GM18508 (cell line): Measurements from ENCODE around the gene C16orf90.
"Not testable (repeated sequence)": the region's sequence is repeated elsewhere in the genome, so short reads cannot be mapped to it uniquely, and the experiment has no call there.

Experiments
- ATAC-seq: cut with Tn5 transposase; IDR thresholded peaks from one replicate; pipeline ENCODE4 v1.9.1; 2021; ENCODE audit warnings: moderate number of reproducible peaks; ENCODE audit not compliant: insufficient read depth, unreplicated experiment

The C16orf90 gene, protein sequence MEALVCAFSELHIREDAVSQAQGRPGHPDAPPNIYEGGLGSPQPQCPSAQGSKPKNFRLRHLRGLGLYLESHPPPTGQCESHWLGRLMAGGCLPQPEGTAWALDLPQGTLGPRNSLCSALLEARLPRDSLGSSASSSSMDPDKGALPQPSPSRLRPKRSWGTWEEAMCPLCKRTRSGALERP

DNA sequence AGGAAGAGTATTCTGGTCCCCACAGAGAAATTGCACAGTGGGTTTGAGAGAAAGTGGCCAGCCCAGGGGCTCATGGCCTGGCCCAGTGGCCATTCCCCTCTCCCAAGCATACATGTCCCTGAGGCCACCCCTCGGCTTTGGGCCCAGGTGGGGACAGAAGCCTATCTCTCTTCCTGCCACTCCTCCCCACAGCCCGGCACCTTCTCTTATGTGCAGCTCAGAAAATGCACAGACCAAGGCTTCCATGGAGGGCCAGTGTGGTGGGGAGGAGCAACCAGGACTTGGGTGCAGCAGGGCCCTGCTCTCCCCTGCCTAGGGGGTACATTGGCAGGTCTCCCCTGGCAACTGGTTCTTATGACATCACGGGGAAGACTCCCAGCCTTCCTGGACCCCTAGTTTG, at the start of gene C16orf90:
Gene C16orf90 (minus strand): TSS at position 314 of the 400 bp plus-strand sequence. CDS start 68 bp downstream, at position 246.
- no peak for ATAC-seq

DNA sequence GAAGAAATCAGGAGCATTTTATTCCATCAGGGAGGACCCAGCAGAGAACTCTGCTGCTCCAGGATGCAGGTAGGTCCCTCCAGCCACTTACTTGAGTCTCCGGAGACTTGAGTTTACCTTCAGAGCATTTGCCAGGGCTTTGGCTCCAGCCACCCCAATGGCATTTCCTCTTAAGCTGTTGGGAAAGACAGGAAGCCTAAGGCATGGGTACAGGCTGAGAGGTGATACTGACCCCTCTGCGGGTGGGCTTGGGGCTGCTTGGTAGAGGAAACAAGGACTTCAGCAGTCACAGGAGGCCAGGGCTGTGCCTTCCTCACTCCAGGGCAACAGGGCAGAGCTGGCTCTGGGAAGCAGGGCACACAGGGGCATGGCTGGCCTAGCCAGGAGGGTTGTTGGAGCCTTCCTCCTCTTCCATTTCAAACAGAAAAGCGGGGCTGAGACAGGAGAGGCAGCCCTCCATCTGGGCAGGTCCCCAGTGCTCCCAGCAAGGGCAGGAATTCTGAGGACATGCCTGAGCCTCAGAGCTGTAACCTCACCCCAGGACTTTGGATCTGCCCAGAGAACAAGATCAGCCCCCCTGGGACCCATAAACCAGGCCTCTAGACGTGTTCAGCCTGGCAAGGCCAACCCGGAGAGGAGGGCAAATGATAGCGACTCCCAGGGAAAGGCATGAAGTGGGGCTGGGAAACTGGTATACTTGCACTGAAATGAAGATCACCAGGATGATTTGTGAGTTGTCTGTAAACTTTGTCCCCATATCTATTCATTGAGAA, 47.5 kb upstream of the C16orf90 start:
- ATAC-seq: no peak

DNA sequence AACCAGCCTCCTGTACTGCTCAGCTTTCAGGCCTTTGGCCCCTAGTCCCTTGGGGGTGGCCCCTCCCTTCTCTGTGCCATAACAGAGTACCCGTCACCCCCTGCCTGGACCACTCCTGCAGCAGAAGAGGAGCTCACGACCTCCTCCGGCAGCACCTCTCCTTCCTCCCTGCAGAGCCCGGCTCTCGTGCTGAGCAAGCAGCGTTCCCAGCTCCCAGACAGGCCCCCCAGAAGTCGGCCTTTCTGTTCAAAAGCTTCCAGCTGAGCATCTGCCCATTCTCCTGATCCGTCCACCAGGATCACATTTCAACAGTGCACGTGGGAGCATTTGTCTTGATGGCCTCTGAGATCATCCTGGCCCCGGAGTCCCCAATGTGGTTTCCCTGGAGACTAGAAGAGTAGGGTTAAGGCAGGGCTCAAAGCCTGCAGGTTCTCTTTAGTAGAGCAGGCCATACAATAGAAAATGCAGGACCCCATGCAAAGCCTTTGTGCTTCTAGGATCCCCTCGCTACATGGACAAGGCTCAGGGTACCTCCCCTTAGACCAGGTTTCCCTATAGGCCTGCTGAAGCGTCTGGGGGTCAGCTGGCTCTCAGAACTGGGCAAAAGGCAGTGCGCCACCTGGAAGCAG, 46.4 kb upstream of the C16orf90 start:
- no peak for ATAC-seq

DNA sequence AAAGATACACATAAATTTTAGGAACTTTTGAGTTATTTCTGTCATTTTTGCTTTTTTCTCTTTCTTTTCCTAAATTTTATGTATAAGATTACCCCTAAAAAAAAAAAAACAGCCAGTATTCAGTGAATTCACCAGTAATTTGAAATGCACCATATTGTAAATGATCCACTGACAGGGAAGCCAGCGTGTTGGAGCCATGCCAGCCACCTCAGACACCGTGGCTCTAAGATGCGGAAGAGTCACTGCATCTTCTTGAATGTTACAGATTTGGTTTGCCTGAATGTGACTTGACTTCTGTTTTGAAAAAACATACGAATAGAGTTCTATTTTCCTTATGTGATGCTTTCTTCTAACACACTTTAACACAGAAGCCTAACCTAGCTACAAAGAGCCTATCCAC, 42.9 kb upstream of the C16orf90 start:
- ATAC-seq: no peak

DNA sequence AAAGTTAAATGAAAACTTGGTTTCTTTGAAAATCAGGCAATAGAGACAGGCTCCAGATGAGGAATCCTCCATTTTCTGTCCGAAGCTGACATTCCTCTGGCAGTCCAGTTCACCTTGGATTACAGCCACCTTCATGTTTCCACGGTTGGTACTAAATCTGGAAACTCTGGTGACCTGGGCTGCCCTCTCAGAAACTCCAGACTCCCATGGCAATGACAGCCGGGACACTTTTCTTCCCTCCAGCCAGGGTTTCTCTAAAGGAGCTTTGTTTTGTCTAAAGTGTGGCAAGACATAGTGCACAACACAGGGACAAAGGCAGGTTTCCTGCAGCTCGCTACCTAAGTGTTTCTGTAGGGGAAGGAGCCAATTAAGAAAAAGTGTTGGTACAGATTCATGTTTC, 41.6 kb upstream of the C16orf90 start:
- no peak for ATAC-seq

DNA sequence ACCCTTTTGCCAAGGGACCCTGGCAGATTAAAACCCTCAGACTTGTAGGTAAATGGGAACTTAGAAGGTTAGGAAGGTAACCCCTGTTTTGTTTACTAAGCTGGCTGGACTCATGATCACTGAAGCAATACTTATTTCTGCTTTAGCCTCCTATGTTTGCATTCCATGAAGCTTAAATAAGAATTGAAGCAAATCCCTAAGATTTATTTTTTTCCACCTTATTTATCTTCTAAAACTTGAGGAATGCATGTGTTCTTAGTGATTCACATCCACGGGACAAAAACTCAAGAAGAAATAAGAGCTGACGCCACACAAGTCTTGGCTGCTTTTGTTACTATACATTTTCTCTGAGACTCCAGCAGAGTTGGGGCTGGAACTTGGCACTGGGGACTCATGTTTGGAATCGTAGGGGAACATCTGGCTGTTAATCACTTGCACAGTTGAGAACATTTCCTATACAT, 41.0 kb upstream of the C16orf90 start:
- ATAC-seq: no peak

DNA sequence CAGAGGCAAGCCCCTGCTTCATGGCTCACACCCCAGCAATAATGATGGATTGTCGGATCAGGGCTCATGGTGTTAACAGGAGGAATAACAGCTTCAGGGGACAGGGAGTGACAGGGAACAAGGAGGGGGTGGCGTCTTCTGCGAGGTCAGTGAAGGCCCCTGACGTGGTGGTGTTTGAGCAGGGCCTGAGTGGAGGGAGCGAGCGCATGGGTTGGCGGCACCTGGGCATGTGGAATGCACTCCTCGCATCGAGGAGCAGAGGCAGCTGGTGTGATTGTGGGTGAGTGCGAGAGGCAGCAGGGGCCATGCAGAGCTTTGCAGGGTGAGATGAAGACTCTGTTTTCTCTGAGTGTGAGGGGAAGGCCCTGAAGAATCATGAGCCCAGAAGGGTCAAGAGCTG, 38.8 kb upstream of the C16orf90 start:
- ATAC-seq: no peak

DNA sequence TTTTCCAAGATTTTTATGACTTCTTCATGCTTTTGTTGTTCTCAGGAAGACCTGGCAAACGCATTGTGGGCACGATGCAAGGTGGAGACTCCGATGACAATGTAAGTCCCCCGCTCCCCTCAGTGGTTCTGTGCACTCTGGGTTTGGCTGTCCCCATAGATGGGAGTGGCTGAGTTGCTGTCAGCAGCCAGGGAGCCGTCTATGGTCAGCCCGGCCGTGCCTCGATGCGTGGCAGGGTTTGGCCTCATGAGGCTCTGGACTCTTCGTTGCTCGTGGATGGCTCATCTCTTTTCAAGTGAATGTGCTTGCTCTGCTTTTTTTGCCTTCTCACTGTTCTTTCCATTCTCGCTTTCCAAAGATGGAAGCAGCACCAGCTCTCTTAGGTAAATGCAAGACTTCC, 37.5 kb upstream of the C16orf90 start:
- ATAC-seq: no peak

DNA sequence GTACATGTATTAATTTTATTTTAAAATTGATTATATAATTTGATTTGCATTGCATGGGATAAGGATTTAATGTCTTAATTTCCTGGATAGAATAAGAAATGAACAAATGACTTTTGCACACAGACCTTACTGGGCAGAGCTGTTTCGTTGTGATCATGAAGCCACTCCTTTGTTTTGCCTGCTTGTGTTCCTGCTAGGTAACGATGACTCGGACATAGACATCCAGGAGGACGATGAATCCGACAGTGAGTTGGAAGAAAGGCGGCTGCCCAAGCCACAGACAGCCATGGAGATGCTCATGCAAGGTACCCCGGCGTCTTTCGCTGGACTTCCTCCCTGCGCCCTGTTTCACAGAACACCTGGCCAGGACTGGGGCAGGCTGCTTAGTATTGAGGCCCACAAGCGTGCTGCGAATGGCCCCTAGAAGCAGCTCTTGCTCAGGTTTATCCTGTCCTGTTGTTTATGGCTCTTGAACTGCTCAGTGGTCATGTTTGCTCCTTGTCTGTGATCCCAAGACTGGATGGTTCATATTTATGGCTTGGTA, 35.2 kb upstream of the C16orf90 start:
- no peak for ATAC-seq

DNA sequence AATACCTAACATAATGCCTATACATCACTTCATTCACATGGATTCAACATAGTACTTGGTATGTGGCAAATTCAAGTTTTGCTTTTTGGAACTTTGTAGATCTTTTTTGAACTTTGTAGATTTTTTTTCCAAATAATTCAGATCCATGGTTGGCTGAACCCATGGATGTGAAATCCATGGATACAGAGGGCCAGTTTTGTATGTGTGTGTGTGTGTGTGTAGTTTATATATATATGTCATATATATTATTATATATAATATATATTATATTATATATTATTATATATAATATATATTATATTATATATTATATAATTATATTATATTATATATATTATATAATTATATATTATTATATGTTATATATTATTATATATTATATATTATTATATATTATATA, 33.9 kb upstream of the C16orf90 start:
- ATAC-seq: no peak

DNA sequence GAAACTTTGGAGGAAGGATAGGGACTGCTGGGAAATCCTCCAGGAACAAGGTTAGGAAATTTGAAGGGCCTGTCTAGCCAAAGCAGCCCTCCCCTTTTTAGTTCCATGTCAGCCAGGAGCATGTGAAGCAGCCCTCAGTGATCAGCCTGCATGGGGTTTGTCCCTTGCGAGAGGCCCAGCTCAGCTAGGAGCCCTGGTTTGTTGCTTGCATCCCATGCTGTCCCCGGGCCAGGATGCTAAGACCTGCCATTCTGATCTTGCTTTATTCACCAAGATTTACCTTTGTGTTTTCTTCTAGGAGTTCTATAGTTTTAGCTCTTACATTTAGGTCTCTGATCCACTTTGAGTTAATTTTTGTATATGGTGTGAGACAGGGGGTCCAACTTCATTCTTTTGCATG, 33.1 kb upstream of the C16orf90 start:
- no peak for ATAC-seq

DNA sequence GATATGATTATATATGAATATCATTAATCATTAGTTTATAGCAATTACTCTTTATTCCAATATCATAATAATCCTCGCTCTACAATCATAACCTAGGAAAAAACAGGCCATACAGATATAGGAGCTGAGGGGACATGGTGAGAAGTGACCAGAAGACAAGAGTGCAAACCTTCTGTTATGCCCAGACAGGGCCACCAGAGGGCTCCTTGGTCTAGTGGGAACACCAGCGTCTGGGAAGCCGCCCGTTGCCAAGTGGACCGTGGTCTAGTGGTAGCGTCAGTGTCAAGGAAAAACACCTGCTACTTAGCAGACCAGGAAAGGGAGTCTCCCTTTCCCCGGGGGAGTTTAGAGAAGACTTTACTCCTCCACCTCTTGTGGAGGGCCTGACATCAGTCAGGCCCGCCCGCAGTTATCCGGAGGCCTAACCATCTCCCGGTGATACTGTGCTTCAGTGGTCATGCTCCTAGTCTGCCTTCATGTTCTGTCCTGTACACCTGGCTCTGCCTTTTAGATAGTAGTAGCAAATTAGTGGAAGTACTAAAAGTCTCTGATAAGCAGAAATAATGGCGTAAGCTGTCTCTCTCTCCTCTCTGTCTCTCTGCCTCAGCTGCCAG, 32.0 kb upstream of the C16orf90 start:
- not testable (repeated sequence) for ATAC-seq

DNA sequence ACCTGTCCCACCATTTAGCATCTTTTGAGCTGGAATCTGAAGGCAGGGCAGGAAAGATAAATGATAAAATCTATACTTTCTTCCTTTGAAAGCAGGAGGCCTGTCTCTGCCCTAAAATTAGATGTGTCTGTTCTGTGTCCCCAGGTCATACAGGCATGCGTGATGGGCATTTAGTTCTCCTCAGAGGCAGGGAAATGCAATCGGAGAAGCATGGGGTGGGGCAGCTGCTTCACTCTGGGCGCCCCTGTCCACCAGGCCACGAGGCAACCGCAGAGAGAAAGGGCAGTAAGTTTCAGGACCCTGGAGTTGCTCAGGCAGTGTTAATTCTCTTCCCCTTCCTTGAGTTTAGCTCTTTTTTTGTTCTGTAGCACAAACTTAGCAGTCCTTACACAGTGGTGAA, 30.7 kb upstream of the C16orf90 start:
- ATAC-seq: no peak

DNA sequence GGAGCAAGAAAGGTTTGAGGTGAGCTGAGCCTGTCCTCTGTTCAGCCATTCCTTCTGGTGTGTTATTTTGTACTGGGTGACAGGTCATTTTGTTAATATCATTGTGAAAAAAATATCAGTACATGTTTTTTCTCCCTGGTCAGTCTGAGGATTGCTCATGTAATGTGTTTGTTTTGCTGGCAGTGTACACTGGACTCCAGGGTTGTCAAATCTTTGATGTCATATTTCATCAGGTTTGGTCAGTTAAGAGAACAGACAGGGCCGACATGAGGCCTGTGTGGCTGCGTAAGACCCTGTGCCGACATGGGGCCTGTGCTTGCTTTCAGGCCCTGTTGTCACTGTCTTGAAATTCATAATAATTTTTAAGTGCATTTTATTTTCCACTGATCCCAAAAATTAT, 28.0 kb upstream of the C16orf90 start:
- ATAC-seq: no peak

DNA sequence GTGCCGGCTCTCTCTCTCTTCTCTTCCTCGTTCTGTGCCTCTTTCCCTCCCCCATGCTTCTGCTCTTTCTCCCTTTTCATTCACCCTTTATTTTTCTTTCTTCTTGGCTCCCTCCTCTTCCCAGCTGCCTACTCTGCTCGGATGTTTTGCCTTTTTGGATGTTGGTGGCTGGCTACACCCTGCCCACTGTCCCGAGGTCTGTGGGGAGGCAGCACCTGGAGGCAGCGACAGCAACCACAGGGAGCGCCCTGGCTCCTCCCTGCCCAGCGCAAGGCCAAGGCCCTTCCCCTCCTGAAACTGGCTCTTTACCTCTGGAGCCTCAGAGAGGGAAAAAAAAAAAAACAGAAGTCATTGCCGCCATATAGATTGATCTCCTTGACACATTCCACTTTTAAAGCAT, 25.6 kb upstream of the C16orf90 start:
- no peak for ATAC-seq

DNA sequence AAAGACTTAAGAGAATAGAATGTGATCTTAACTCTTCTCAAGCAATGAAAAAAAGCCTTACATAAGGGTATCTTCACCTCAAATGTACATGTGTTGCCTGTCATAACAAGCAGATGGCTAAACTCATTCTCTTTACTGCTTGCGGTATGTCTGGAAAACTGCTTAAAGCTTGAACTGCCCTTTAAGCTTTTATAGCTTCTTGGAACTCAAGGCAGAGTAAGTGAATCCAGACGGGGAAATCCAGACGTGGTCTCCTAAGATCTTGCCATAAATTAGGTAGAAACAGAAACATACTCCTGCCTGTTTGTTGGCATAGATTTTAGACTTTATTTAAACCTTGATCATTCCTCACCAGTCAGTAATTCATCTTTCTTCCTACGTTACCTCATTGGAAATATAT, 25.1 kb upstream of the C16orf90 start:
- ATAC-seq: no peak

DNA sequence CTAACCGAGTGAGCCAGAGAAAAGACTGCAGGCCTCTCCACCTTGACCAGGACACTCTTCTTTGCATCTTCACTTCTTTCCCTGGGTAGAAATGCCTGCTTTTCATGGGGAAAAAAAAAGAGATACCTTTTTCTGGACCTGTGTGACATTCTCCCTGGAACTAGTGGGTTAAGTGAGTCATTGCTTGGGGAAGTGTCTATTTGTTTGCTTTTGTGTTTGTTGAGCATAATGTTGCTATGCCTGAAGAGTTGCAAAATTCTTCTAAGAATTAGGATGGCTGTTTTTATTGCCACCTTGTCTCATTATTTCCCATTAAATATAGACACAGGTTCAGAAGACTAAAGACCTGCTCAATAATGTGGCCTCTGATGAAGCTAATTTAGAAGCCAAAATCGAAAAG, 24.3 kb upstream of the C16orf90 start:
- no peak for ATAC-seq

DNA sequence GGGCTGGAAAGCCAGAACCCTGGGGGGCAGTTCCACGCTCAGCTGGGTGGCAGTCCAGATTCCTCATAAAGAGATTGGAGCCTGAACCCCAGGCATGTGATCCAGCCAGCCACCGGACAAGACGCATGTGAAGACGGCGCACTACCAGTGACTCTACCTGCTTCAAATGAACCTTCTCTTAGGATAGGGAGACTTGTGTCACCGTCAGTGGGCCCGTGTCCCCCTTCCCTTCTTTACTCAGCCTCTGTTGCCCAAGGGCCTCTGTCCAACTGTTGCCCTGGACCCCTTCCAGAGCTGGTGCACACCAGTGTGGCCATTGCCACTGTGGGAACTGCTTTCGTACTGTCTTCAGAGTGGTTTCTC, 23.7 kb upstream of the C16orf90 start:
- no peak for ATAC-seq

DNA sequence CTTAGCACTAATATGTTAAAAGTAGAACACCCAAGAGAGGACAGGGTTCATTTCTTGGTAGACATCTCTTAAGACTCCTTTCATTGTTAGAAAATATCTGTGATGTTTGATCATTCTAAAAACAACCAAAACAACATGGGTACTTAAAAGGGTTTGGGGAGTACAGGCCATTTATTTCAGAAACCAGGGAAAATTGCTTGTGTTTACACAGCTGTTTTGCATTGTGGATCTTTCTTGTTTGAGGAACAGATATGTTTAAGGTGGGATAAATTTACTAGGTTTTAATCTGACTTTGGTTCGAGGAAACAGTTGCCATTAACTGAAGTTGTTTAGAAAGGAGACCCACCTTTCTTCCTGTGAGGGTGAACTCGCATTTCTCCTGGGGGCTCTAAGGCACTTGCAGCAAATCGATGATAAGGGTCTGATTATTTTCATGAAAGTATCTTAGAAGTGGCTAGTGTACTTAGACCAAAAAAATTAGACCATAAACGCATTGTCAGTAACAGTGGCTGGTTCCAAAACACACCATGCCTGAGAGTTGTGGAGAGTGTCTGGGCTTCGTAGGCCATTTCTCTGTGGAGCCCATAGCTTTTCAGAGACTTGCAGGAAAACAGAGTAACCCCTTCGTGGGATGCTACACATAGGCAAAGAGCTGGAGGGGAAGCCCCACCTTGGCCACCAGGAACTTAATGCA, 23.1 kb upstream of the C16orf90 start:
- ATAC-seq: no peak

DNA sequence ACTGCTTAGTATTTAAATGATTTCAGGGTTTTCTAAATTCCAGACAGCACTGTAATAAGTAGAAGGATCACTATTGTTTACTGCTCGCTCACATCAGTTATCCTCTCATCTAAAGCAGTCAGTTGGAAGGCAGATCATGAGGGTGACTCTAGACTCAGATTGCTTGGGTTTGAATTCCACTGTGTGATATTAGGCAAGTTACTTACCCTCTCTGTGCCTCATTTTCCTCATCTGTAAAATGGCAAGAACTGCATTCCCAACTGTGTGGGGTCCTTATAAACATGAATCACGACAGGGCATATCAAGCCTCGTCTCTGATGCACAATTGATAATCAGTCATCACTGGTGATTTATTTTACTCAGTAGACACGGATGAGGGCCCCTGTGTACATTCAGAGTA, 20.6 kb upstream of the C16orf90 start:
- ATAC-seq: no peak
